ENCODE measurements around the gene ARID3B.

- TF ChIP-seq, protein P1, sequence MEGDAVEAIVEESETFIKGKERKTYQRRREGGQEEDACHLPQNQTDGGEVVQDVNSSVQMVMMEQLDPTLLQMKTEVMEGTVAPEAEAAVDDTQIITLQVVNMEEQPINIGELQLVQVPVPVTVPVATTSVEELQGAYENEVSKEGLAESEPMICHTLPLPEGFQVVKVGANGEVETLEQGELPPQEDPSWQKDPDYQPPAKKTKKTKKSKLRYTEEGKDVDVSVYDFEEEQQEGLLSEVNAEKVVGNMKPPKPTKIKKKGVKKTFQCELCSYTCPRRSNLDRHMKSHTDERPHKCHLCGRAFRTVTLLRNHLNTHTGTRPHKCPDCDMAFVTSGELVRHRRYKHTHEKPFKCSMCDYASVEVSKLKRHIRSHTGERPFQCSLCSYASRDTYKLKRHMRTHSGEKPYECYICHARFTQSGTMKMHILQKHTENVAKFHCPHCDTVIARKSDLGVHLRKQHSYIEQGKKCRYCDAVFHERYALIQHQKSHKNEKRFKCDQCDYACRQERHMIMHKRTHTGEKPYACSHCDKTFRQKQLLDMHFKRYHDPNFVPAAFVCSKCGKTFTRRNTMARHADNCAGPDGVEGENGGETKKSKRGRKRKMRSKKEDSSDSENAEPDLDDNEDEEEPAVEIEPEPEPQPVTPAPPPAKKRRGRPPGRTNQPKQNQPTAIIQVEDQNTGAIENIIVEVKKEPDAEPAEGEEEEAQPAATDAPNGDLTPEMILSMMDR (IDR thresholded peaks at IDR 0.05), result no peak
- no peak for TF ChIP-seq POLR2A (IDR thresholded peaks at IDR 0.05)
These were observed 40.6 kb upstream of the ARID3B start for GRCh38 chr15:74500401-74500800.
